Hepatic stellate cell (primary cell): Measurements from ENCODE around the gene ZNF296.
"Not testable (repeated sequence)": the region's sequence is repeated elsewhere in the genome, so short reads cannot be mapped to it uniquely, and the experiment has no call there.

ENCODE experiments used
- DNase-seq: peaks from one replicate; pipeline ENCODE4 v3.0.0; 2011; ENCODE audit warnings: low spot score

Gene ZNF296

GRCh38 chr19:45076029-45076850, at the start of gene ZNF296:
ZNF296 (minus strand) TSS chr19:45076478; CDS start chr19:45076373, 105 bp downstream.
- DNase-seq = peak; percentile 76

DNA sequence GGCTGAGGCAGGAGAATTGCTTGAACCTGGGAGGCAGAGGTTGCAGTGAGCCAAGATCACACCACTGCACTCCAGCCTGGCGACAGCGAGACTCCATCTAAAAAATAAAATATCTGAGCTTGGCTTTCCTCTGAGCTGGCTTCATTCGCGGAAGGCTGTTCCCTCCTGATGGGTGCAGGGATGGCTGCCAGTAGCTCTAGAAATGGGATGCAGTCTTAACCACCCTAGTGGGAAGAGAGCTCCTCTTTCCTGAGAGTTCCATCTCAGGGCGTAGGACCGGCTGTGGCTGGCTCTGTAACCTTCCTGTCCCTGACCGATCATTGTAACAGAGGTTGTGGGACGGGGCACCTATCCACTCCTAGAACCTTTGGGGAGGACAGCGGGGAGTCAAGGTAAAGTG, 49.1 kb upstream of the ZNF296 start:
- no peak for DNase-seq

DNA sequence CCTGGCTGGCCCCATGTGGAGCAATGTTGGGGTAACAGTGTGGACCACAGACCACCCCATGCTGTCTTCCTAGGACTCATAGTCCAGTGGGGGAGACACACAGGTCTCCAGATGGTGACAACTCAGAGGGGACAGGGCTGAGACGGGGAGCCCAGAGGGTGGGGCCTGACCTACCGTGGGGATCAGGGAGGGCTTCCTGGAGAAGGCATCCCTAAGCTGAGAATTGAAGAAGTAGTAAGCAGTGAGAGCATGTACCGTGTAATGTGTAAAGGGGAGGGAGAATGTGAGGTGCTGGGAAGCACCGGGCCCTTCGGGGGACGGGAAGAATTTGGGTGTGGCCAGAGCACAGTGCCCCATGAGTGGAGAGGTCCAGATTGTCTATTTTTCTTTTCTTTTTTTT, 47.7 kb upstream of the ZNF296 start:
- no peak for DNase-seq

DNA sequence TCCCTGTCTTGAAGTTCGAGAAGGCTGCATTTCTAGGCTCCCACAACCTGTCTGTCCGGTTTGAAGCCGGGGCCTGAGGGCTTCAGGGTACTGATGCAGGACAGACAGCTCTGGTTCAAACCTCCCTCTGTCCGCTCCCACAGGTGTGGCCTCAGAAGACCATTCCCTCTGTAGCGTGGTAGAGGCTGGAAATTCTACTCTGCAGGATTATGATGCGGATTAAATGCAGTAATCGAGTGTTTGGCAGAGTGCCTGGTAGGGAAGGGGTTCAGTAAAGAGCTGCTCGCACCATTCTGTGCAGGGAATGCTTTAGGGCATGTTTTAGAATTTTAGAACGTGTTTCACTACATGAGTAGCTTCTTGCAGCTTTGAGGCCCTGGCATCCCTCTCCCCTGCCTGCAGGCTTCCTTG, 47.2 kb upstream of the ZNF296 start:
- DNase-seq = no peak

GRCh38 chr19:45122832-45123231, 46.6 kb upstream of the ZNF296 start:
- DNase-seq = no peak

- no peak for DNase-seq
Observed at GRCh38 chr19:45121827-45122345, 45.6 kb upstream of the ZNF296 start.

GRCh38 chr19:45119582-45119981, 43.3 kb upstream of the ZNF296 start:
- no peak for DNase-seq

DNA sequence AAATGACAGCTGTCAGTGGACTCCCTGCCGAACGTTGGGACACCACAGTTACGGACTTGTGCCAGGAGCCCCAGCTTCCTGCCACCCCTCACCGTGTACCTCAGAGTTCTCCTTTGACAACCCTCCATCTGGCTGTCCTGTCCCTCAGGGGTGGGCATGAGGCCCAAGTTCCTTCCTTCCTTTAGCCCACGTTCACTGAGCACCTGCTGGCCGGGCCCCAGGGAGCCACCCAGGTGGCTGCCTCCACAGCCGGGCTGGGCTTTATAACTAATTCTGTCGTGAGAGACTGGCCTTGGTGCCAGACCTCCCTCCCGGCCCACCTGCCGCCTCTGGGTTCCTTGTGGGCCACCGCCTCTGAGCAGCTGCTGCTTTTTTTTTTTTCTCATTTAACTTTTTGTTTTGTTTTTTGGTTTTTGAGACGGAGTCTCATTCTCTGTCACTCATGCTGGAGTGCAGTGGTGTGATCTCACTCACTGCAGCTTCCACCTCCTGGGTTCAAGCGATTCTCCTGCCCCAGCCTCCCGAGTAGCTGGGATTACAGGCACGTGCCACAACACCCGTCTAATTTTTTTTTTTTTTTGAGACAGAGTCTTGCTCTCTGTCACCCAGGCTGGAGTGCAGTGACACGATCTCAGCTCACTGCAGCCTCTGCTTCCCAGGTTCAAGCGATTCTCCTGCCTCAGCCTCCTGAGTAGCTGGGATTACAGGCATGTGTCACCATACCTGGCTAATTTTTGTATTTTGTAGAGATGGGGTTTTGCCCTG, 42.5 kb upstream of the ZNF296 start:
- DNase-seq = not testable (repeated sequence)

DNA sequence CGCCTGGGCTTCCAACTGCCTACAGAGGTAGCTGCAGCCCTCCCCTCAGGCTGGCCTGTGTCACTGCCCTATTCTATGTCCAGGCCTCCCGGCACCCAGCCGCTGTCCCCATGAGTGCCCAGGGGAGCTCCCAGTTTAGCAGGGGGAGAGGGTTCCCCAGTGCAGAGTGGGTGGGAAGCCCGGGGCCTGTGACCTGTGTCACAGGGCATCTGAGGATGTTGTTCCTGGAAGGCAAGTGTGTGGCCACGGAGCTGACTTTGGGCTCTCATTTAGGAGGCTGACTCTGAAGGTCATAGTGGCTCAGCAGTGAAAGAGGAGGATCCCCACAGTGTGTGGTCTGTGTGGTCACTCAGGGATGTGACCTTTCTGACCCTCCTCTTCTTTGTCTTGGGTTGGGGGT, 41.8 kb upstream of the ZNF296 start:
- DNase-seq = no peak

DNA sequence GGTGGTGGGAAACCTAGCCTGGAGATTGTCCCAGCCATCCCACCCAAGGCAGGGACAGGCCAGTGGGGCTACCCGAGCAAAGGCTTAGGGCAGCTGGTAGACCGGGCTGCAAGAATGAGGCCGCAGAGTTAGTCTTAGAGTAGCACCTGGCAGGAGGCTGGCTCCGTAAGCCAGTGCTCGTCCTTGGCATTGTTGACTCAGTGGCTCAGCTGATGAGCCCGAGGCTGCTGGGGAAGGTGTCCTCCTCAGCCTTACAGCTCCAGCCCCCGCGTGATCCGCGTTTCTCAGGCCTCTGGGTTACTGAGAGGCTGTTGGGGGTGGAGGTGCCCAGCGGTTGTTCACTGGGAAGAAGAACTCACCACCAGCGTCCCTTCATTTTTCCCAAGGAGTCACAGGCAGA, 41.4 kb upstream of the ZNF296 start:
- DNase-seq = no peak

GRCh38 chr19:45117167-45117594, 40.9 kb upstream of the ZNF296 start:
- no peak for DNase-seq

DNA sequence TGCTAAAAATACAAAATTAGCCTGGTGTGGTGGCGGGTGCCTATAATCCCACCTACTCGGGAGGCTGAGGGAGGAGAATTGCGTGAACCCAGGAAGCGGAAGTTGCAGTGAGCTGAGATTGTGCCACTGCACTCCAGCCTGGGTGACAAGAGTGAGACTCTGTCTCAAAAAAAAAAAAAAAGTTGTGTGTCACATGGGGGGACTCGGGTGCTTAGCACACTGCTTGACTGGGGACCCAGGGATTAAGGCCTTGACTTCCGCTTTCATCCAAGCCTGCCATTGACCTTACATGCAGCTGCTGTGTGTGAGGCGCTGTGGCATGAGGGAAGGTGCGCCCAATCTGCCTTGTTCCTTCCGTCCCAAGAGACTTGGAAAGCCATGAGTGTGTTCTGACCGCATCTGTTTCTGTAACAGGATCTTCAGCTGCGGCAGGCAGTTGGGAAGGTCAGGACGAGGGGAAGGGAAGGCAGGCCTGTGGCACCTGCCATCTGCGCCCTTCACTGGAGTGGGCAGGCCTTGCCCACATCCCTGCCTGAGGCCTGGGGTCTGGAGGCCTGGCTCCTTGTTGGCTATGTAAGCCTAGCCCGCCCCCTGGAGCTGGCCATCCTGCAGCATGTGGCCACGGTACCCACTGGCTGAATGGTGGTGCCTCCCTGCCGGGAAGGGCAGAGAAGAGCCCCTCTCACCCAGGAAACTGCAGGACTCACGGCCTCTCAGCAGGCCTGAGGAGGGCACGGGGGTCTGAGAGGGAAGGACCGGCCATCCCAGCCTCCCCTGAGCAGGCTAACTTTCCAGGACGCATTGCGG, 39.7 kb upstream of the ZNF296 start:
- no peak for DNase-seq

DNA sequence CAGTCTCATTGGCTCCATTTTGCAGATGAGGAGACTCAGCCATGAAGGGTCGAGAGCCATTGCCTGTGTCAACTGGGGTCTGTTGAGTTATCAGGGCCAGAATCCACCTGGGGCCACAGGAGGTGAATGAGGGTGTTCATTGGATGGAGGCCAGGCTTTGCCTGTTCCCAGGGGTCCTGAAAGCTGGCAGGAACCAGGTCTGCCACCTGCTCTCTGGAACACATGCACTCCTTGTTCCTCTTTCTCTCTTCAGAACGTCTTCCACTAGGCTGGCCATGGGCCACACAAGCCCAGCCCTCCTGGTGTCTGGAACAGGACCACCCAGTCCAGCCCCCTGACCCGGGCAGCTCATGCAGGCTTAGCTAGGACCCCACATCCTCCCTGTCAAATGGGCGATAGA, 37.8 kb upstream of the ZNF296 start:
- DNase-seq = no peak

DNA sequence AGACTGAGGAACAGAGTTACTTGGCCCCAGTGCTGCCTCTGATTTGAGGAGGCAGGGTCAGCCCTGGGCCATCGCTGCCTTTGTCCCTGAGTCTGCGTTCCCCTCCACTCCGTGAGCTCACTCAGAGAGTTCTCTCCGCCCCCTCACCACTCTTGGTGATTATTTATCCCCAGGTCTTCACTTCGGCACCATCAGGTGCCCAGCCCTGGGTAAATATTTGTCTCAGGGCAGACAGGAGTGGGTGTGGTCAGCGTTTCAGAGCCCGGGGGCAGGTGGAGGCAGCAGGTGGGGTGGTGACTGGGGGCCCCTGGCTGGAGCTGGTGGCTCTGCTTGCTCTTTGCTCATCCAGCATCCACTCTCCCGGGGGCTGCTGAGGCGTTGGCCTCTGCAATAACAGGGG, 37.4 kb upstream of the ZNF296 start:
- DNase-seq = no peak

- no peak for DNase-seq
Observed at GRCh38 chr19:45112111-45112827, 36.0 kb upstream of the ZNF296 start.

GRCh38 chr19:45110851-45111266, 34.6 kb upstream of the ZNF296 start:
- DNase-seq = no peak

- DNase-seq = no peak
Observed at GRCh38 chr19:45107621-45108150, 31.4 kb upstream of the ZNF296 start.

DNA sequence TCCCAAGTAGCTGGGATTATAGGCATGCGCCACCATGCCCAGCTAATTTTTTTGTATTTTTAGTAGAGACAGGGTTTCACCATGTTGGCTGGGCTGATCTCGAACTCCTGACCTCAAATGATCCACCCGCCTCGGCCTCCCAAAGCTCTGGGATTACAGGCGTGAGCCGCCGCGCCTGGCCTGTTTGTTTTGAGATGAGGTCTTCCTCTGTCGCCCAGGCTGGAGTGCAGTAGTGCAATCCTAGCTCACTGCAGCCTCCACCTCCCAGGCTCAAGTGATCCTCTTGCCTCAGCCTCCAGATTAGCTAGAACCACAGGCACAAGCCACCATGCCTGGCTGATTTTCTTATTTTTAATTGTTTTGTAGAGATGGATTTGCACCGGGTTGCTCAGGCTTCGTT, 30.1 kb upstream of the ZNF296 start:
- DNase-seq = not testable (repeated sequence)

GRCh38 chr19:45104658-45105349, 28.5 kb upstream of the ZNF296 start:
- DNase-seq = no peak

DNA sequence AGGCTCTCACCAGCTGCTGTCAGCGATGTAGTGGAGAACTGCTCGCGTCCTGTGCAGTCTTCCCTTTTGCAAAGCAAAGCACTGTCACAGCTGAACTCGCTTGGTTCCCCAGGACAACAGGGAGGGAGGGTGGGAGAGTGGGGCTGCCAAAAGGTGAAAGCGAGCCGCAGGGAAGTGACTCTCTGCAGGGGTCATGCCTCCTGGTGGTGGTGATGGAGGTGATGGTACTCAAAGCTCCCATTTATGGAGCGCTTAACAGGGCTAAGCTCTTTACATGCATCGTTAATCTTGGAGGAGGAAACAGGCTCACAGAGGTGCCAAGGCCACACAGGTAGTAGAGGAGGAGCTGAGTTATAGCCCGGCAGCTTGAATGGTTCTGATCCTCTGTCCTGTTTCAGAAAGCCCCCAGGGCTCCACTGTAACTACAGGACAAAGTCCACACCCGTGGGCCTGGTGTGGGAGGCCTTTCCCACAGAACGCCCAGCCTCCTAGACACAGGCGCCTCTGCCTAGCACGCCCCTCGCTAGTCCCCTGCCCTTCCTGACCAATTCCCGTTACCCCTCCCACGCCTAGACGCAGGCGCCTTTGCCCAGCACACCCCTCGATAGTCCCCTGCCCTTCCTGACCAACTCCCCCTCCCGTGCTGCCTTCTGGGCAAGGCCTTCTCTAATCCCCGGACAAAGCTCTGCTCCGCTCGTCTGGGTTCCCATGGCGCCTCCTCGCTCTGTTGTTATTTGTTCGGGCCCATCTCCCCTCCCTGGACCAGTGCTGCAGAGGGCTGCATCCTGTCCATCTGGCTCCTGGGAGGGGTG, 27.4 kb upstream of the ZNF296 start:
- no peak for DNase-seq
